SK-N-SH (cell line): ENCODE results near the gene RAD23B. TPM values are rescaled to one million over a fixed set of nuclear protein-coding genes. Genes with fewer than 3 reads are reported as not detected.

Experiments
- CTCF ChIA-PET: fragments of 300-600, 350-600 bp; formaldehyde crosslinking; extraction: SDS; loops from one replicate; lab custom pipeline; 2021; lab: Yijun Ruan, JAX
- POLR2A ChIA-PET: fragments of 350-600 bp; sonication (Branson Sonifier 250); formaldehyde crosslinking; extraction: SDS; loops from one replicate; lab custom pipeline; 2020; ENCODE audit warnings: antibody characterized with exemption, inconsistent platforms; lab: Yijun Ruan, JAX
- DNase-seq: peaks from one replicate; pipeline ENCODE4 v3.0.0; 2012
- H2AFZ ChIP-seq: fragments of 200-600 bp; sonication (generic); 2 replicates; pipeline ENCODE4 v1.8.1; 2016; ENCODE audit warnings: antibody characterized with exemption, mild to moderate bottlenecking, low read depth
- H3F3A ChIP-seq: fragments of 200-600 bp; sonication (generic); replicated peaks from 2 replicates; pipeline ENCODE3; 2016; ENCODE audit warnings: antibody characterized with exemption, mild to moderate bottlenecking; ENCODE audit not compliant: insufficient read depth
- H3K27ac ChIP-seq, 2 experiments: fragments of 200-500 bp in 1 of 2; fragments of 200-600 bp in 1 of 2; sonication (Bioruptor generic) in 1 of 2; sonication (generic), shearing (Covaris generic) in 1 of 2; 2 replicates each; pipeline versions ENCODE4 v1.5.1 to v1.6.1; 2014 to 2016; ENCODE audit warnings: low read depth in 2 of 2, inconsistent platforms in 1 of 2, low read length in 1 of 2, mild to moderate bottlenecking in 1 of 2, mixed read lengths in 1 of 2
- H3K27me3 ChIP-seq: fragments of 200-600 bp; sonication (generic), shearing (Covaris generic); 2 replicates; pipeline ENCODE4 v1.6.1; 2016; ENCODE audit warnings: mixed run types; ENCODE audit not compliant: insufficient read depth
- H3K36me3 ChIP-seq, 2 experiments: fragments of 200-500 bp in 1 of 2; fragments of 200-600 bp in 1 of 2; sonication (Bioruptor generic) in 1 of 2; sonication (generic) in 1 of 2; replicated peaks in 1 of 2; 2 replicates each; pipeline versions ENCODE3 to v1.5.1; 2014 to 2016; ENCODE audit warnings: low read length in 1 of 2, mild to moderate bottlenecking in 1 of 2; ENCODE audit not compliant: insufficient read depth in 2 of 2, control insufficient read depth in 1 of 2
- H3K4me1 ChIP-seq, 2 experiments: fragments of 200-500 bp in 1 of 2; fragments of 200-600 bp in 1 of 2; sonication (Bioruptor generic) in 1 of 2; sonication (generic), shearing (Covaris generic) in 1 of 2; 2 replicates each; pipeline versions ENCODE4 v1.5.1 to v1.6.1; 2014 to 2016; ENCODE audit warnings: low read depth in 1 of 2, low read length in 1 of 2, mixed run types in 1 of 2; ENCODE audit not compliant: insufficient read depth in 2 of 2, control insufficient read depth in 1 of 2
- H3K4me2 ChIP-seq: fragments of 200-600 bp; sonication (generic), shearing (Covaris generic); 2 replicates; pipeline ENCODE4 v1.6.1; 2017; ENCODE audit warnings: mixed run types
- H3K4me3 ChIP-seq, 2 experiments: fragments of 200-500 bp in 1 of 2; fragments of 200-600 bp in 1 of 2; sonication (Bioruptor generic) in 1 of 2; sonication (generic), shearing (Covaris generic) in 1 of 2; 2 replicates each; pipeline versions ENCODE4 v1.5.1 to v1.8.1; 2014 to 2016; ENCODE audit warnings: low read depth in 2 of 2, inconsistent platforms in 1 of 2, low read length in 1 of 2, mild to moderate bottlenecking in 1 of 2, mixed read lengths in 1 of 2, moderate library complexity in 1 of 2
- H3K79me2 ChIP-seq: fragments of 200-600 bp; sonication (generic); 2 replicates; pipeline ENCODE4 v1.8.1; 2017; ENCODE audit warnings: mild to moderate bottlenecking; ENCODE audit not compliant: insufficient read depth
- H3K9ac ChIP-seq: fragments of 200-600 bp; sonication (generic); 2 replicates; pipeline ENCODE4 v1.6.1; 2017; ENCODE audit warnings: mixed run types
- H3K9me2 ChIP-seq: fragments of 200-600 bp; sonication (generic); 2 replicates; pipeline ENCODE4 v1.6.1; 2017; ENCODE audit warnings: mixed run types
- H3K9me3 ChIP-seq: fragments of 200-600 bp; sonication (generic); 2 replicates; pipeline ENCODE4 v1.6.1; 2017; ENCODE audit warnings: mixed run types, mild to moderate bottlenecking, moderate library complexity
- H4K20me1 ChIP-seq: fragments of 200-600 bp; sonication (generic); 2 replicates; pipeline ENCODE4 v1.6.1; 2017; ENCODE audit warnings: mild to moderate bottlenecking, mixed run types; ENCODE audit not compliant: insufficient read depth
- CTCF ChIP-seq: fragments of 200-600 bp; sonication (generic); IDR thresholded peaks from 2 replicates; pipeline ENCODE4 v1.6.1; 2017; ENCODE audit warnings: antibody characterized with exemption, mild to moderate bottlenecking, moderate library complexity
- ELF1 ChIP-seq: IDR thresholded peaks from 2 replicates; pipeline ENCODE4 v1.4.0; 2012
- FOXJ3 ChIP-seq: sonication (generic); formaldehyde crosslinking; IDR thresholded peaks from 2 replicates; pipeline ENCODE4 v1.5.1; 2020; ENCODE audit warnings: mild to moderate bottlenecking, missing genetic modification reagents
- FOXM1 ChIP-seq: IDR thresholded peaks from 2 replicates; pipeline ENCODE4 v1.4.0; 2012; ENCODE audit warnings: low read depth, mild to moderate bottlenecking
- GABPA ChIP-seq: IDR thresholded peaks from 2 replicates; pipeline ENCODE4 v1.4.0; 2012; ENCODE audit warnings: low read depth, mild to moderate bottlenecking
- IRF3 ChIP-seq: fragments of 150-350 bp; IDR thresholded peaks from 2 replicates; pipeline ENCODE4 v1.6.1; 2016; ENCODE audit warnings: mild to moderate bottlenecking, low read depth, low read length
- JUND ChIP-seq: IDR thresholded peaks from 2 replicates; pipeline ENCODE4 v1.4.0; 2012
- MEF2A ChIP-seq: IDR thresholded peaks from 2 replicates; pipeline ENCODE4 v1.4.0; 2012; ENCODE audit warnings: low read depth, borderline replicate concordance
- NFIC ChIP-seq: IDR thresholded peaks from 2 replicates; pipeline ENCODE4 v1.4.0; 2012; ENCODE audit warnings: borderline replicate concordance
- RAD21 ChIP-seq: IDR thresholded peaks from 2 replicates; pipeline ENCODE4 v1.6.1; 2012; ENCODE audit warnings: mild to moderate bottlenecking, low read length
- RCOR1 ChIP-seq: fragments of 150-350 bp; IDR thresholded peaks from 2 replicates; pipeline ENCODE4 v1.6.1; 2017; ENCODE audit warnings: antibody characterized with exemption, low read length
- SMC3 ChIP-seq: IDR thresholded peaks from 2 replicates; pipeline ENCODE4 v1.6.1; 2012; ENCODE audit warnings: low read depth, low read length, improper control_type of control experiment
- USF1 ChIP-seq: IDR thresholded peaks from 2 replicates; pipeline ENCODE4 v1.4.0; 2012; ENCODE audit warnings: low read depth, borderline replicate concordance
- USF2 ChIP-seq: fragments of 150-350 bp; IDR thresholded peaks from 2 replicates; pipeline ENCODE4 v1.6.1; 2017; ENCODE audit warnings: antibody characterized with exemption, low read length, low read depth, borderline replicate concordance
- WGBS: methylation state at CpG from one replicate; pipeline ENCODE4 v1.1.6; 2017; ENCODE audit warnings: low lambda C conversion rate; 5-methylcytosine and 5-hydroxymethylcytosine counted together
- polyA plus RNA-seq, 3 experiments: library from polyadenylated mRNA; depleted of rRNA; stranded (reverse); fragments of >200 nt; gene quantifications; 2 replicates each; pipeline ENCODE4 v1.2.3, GENCODE V29; 2012

Gene RAD23B
- polyA plus RNA-seq, 1 of the 3 experiments (the other 2 are of a cell fraction) = 62.9 TPM

GRCh38 chr9:107345327-107345726, 62.2 kb downstream of the RAD23B start (continued):
- TF ChIP-seq RAD21 (no peak), GABPA (no peak), JUND (no peak)

GRCh38 chr9:107348836-107349235, 65.8 kb downstream of the RAD23B start:
- Histone ChIP-seq H3K9me2 (no peaks in the 10 kb centered on the region), H3K4me1 (no peaks in the 10 kb centered on the region), H3K27me3 (no peaks in the 10 kb centered on the region), H3F3A (no peaks in the 10 kb centered on the region), H2AFZ (no peak overlapping the region), H3K9ac (no peak overlapping the region), H3K4me2 (no peak overlapping the region)
- ChIA-PET CTCF (interaction anchor here (1.2 to 1.8 kb wide), 2 partner anchors 8 to 20 kb away, joined by 3 to 12 read pairs; no protein-coding TSS in a partner anchor), POLR2A (no interaction called here)
- DNase-seq = no peak
- TF ChIP-seq ELF1 (no peak), SMC3 (no peak), RCOR1 (no peak), USF2 (no peak), NFIC (no peak), FOXJ3 (no peak), MEF2A (no peak), RAD21 (no peak), USF1 (no peak), IRF3 (no peak), FOXM1 (no peak), GABPA (no peak), CTCF (no peak)
- TF ChIP-seq, all 33 proteins: peak for 0
- 10% methylated on average over 3 of the region's 4 CpGs for WGBS
- no peaks in the 10 kb centered on the region for H3K79me2 ChIP-seq
- no peaks in the 10 kb centered on the region for H4K20me1 ChIP-seq
- H3K4me3 ChIP-seq = no peak overlapping the region
- H3K36me3 ChIP-seq = no peaks in the 10 kb centered on the region
- no peak overlapping the region for H3K27ac ChIP-seq
- no peaks in the 10 kb centered on the region for H3K9me3 ChIP-seq
